Measurements from ENCODE around the gene PCDHA5. TPM values are rescaled to one million over a fixed set of nuclear protein-coding genes. Genes with fewer than 3 reads are reported as not detected.

PCDHA5 gene
- total RNA-seq, 1 donor from 2014 or later: not detected

GRCh38 chr5:140855772-140856674 lies 34.6 kb downstream of the PCDHA5 start, which contains the start of gene PCDHA10:
Gene PCDHA10 (plus strand): TSS chr5:140855897. CDS start chr5:140856049, 152 bp downstream.
- intact Hi-C loops (cut with micrococcal nuclease): no loop called here
- no peak for ATAC-seq
- no peak for DNase-seq

GRCh38 chr5:140857177-140857986 lies 36.0 kb downstream of the PCDHA5 start:
- DNase-seq (no peak), ATAC-seq (no peak)
- intact Hi-C loops (cut with micrococcal nuclease): no loop called here

- ATAC-seq (no peak), DNase-seq (no peak)
- intact Hi-C loops (cut with micrococcal nuclease): no loop called here
Observed at GRCh38 chr5:140857987-140858240, 36.5 kb downstream of the PCDHA5 start.

GRCh38 chr5:140862441-140863295 lies 41.3 kb downstream of the PCDHA5 start:
- ATAC-seq (no peak), DNase-seq (no peak)
- intact Hi-C loops (cut with micrococcal nuclease): no loop called here

GRCh38 chr5:140868721-140869554 lies 47.5 kb downstream of the PCDHA5 start, which contains the start of gene PCDHA11:
Gene PCDHA11 (plus strand): TSS chr5:140868957. CDS start chr5:140869104, 147 bp downstream.
- intact Hi-C loops (cut with micrococcal nuclease): no loop called here
- no peak for DNase-seq
- ATAC-seq: no peak

- DNase-seq: no peak
- intact Hi-C loops (cut with micrococcal nuclease): no loop called here
- no peak for ATAC-seq
Observed at GRCh38 chr5:140869555-140869886, 48.1 kb downstream of the PCDHA5 start.

GRCh38 chr5:140870221-140871201 lies 49.1 kb downstream of the PCDHA5 start:
- ATAC-seq: no peak
- intact Hi-C loops (cut with micrococcal nuclease): no loop called here
- no peak for DNase-seq

Other genes starting within 250 kb of the PCDHA5 start
- gene CD14, start 188.4 kb upstream of the PCDHA5 start, total RNA-seq: 31.0 TPM
- 3.2 TPM for gene TMCO6, start 182.2 kb upstream of the PCDHA5 start, total RNA-seq
- 161 TPM for gene NDUFA2, start 174.0 kb upstream of the PCDHA5 start, total RNA-seq
- gene IK, start 173.8 kb upstream of the PCDHA5 start, total RNA-seq: 73.7 TPM
- 12.1 TPM for gene WDR55, start 156.7 kb upstream of the PCDHA5 start, total RNA-seq
- gene DND1, start 148.0 kb upstream of the PCDHA5 start, total RNA-seq: 0.67 TPM
- 36.7 TPM for gene HARS1, start 130.2 kb upstream of the PCDHA5 start, total RNA-seq
- 27.9 TPM for gene HARS2, start 130.2 kb upstream of the PCDHA5 start, total RNA-seq
- gene ZMAT2, start 121.2 kb upstream of the PCDHA5 start, total RNA-seq: 31.4 TPM
- gene PCDHA1, start 35.5 kb upstream of the PCDHA5 start, total RNA-seq: not detected
- gene PCDHA2, start 26.8 kb upstream of the PCDHA5 start, total RNA-seq: not detected
- 0.07 TPM for gene PCDHA3, start 20.6 kb upstream of the PCDHA5 start, total RNA-seq
- 0.10 TPM for gene PCDHA4, start 14.5 kb upstream of the PCDHA5 start, total RNA-seq
- not detected for gene PCDHA6, start 6.3 kb downstream of the PCDHA5 start, total RNA-seq
- 0.12 TPM for gene PCDHA7, start 12.7 kb downstream of the PCDHA5 start, total RNA-seq
- not detected for gene PCDHA8, start 19.6 kb downstream of the PCDHA5 start, total RNA-seq
- not detected for gene PCDHA9, start 26.8 kb downstream of the PCDHA5 start, total RNA-seq
- gene PCDHA10, start 34.3 kb downstream of the PCDHA5 start, total RNA-seq: 0.15 TPM
- gene PCDHA11, start 47.3 kb downstream of the PCDHA5 start, total RNA-seq: not detected
- gene PCDHA12, start 53.7 kb downstream of the PCDHA5 start, total RNA-seq: not detected
- gene PCDHA13, start 60.5 kb downstream of the PCDHA5 start, total RNA-seq: 0.10 TPM
- 0.10 TPM for gene PCDHAC1, start 104.7 kb downstream of the PCDHA5 start, total RNA-seq
- 0.10 TPM for gene PCDHAC2, start 144.9 kb downstream of the PCDHA5 start, total RNA-seq
- gene PCDHB1, start 229.8 kb downstream of the PCDHA5 start, total RNA-seq: not detected